HCT116 (cell line): Measurements from ENCODE around the gene TMEM169. TPM values are rescaled to one million over a fixed set of nuclear protein-coding genes. Genes with fewer than 3 reads are reported as not detected.

Experiments used
- ATAC-seq: fragments of 200-7000 bp; cut with Tn5 transposase; 2 replicates; pipeline ENCODE4 v1.9.1; 2020; ENCODE audit warnings: mild to moderate bottlenecking, moderate library complexity
- BruUV-seq: library from RNA; stranded (reverse); fragments of 400-500 nt; replicated peaks from 2 replicates; lab custom pipeline; 2021; lab: Mats Ljungman, UMichigan
- CTCF ChIA-PET: fragments of 300-600 bp; sonication (Branson Sonifier 250); formaldehyde crosslinking; loops from one replicate; lab custom pipeline; 2021; ENCODE audit warnings: antibody characterized with exemption; lab: Charles Lee
- POLR2A ChIA-PET: fragments of 300-600, 350-600 bp; sonication (Branson Sonifier 250); formaldehyde crosslinking; loops from one replicate; lab custom pipeline; 2021; ENCODE audit warnings: antibody characterized with exemption; lab: Charles Lee
- RAD21 ChIA-PET, 2 experiments: fragments of 300-600 bp; sonication (Branson Sonifier 250); formaldehyde crosslinking; loops; one replicate each; lab custom pipeline; 2023; ENCODE audit warnings: low total read pairs in 2 of 2; ENCODE audit not compliant: uncharacterized antibody in 2 of 2, unreplicated experiment in 2 of 2, low non-redundant PET in 1 of 2; lab: Charles Lee
- DNase-seq: peaks from one replicate; pipeline ENCODE4 v3.0.0-alpha.2; 2010; ENCODE audit warnings: low read depth, low spot score
- H2AFZ ChIP-seq: fragments of 200-600 bp; shearing (Covaris generic), sonication (generic); 2 replicates; pipeline ENCODE4 v1.6.1; 2017; ENCODE audit warnings: low read depth, mixed run types, mixed read lengths, antibody characterized with exemption, low read length; ENCODE audit not compliant: poor library complexity, severe bottlenecking
- H3K27ac ChIP-seq: 2 replicates; pipeline ENCODE4 v1.5.1; 2012; ENCODE audit warnings: low read depth, low read length
- H3K27me3 ChIP-seq: fragments of 200-600 bp; sonication (generic); 2 replicates; pipeline ENCODE4 v1.6.1; 2016; ENCODE audit warnings: mixed run types, low read length, mixed read lengths; ENCODE audit not compliant: insufficient read depth
- H3K36me3 ChIP-seq, 2 experiments: fragments of 200-500 bp in 1 of 2; fragments of 200-600 bp in 1 of 2; sonication (Bioruptor generic) in 1 of 2; sonication (generic) in 1 of 2; 2 replicates each; pipeline versions ENCODE4 v1.5.1 to v1.6.1; 2014 to 2016; ENCODE audit warnings: low read length in 2 of 2, inconsistent platforms in 1 of 2, mixed read lengths in 1 of 2, mixed run types in 1 of 2; ENCODE audit not compliant: insufficient read depth in 2 of 2, control insufficient read depth in 1 of 2
- H3K4me1 ChIP-seq, 2 experiments: fragments of 200-600 bp in 1 of 2; sonication (generic) in 1 of 2; 2 replicates each; pipeline versions ENCODE4 v1.5.1 to v1.6.1; 2012 to 2017; ENCODE audit warnings: low read length in 2 of 2, inconsistent platforms in 1 of 2, mild to moderate bottlenecking in 1 of 2, mixed read lengths in 1 of 2, mixed run types in 1 of 2, moderate library complexity in 1 of 2; ENCODE audit not compliant: insufficient read depth in 2 of 2, control insufficient read depth in 1 of 2
- H3K4me2 ChIP-seq: fragments of 200-600 bp; sonication (generic); 2 replicates; pipeline ENCODE4 v1.6.1; 2017; ENCODE audit warnings: mixed run types, low read length, mixed read lengths
- H3K4me3 ChIP-seq, 2 experiments: fragments of 200-600 bp in 1 of 2; sonication (generic) in 1 of 2; replicated peaks in 1 of 2; 2 replicates each; pipeline ENCODE4 v1.5.1; 2011 to 2016; ENCODE audit warnings: low read length in 2 of 2, control low read depth in 1 of 2, low read depth in 1 of 2, mild to moderate bottlenecking in 1 of 2, mixed read lengths in 1 of 2, mixed run types in 1 of 2
- H3K79me2 ChIP-seq: fragments of 200-600 bp; sonication (generic); 2 replicates; pipeline ENCODE4 v1.6.1; 2017; ENCODE audit warnings: mild to moderate bottlenecking, mixed run types, low read length, moderate library complexity, mixed read lengths; ENCODE audit not compliant: insufficient read depth
- H3K9ac ChIP-seq: fragments of 200-600 bp; sonication (generic); 2 replicates; pipeline ENCODE4 v1.6.1; 2016; ENCODE audit warnings: low read length, mixed read lengths
- H3K9me2 ChIP-seq: fragments of 200-600 bp; sonication (generic), shearing (Covaris generic); 2 replicates; pipeline ENCODE4 v1.6.1; 2017; ENCODE audit warnings: mixed run types, mild to moderate bottlenecking, moderate library complexity; ENCODE audit not compliant: insufficient read depth
- H3K9me3 ChIP-seq, 2 experiments: fragments of 200-500 bp in 1 of 2; fragments of 200-600 bp in 1 of 2; sonication (Bioruptor generic) in 1 of 2; sonication (generic) in 1 of 2; 2 replicates each; pipeline ENCODE4 v1.6.1; 2014 to 2017; ENCODE audit warnings: low read length in 2 of 2, mixed read lengths in 2 of 2, inconsistent platforms in 1 of 2, low read depth in 1 of 2, mild to moderate bottlenecking in 1 of 2, mixed run types in 1 of 2, moderate library complexity in 1 of 2; ENCODE audit not compliant: control insufficient read depth in 1 of 2, insufficient read depth in 1 of 2
- H4K20me1 ChIP-seq: fragments of 200-600 bp; sonication (generic), shearing (Covaris generic); 2 replicates; pipeline ENCODE4 v1.6.1; 2017; ENCODE audit warnings: mixed run types, mild to moderate bottlenecking, moderate library complexity; ENCODE audit not compliant: insufficient read depth
- CBX3 ChIP-seq: IDR thresholded peaks from 2 replicates; pipeline ENCODE4 v1.6.1; 2012; ENCODE audit warnings: low read depth
- EGR1 ChIP-seq: IDR thresholded peaks from 2 replicates; pipeline ENCODE4 v1.6.1; 2012; ENCODE audit warnings: low read depth
- ELF1 ChIP-seq: IDR thresholded peaks from 2 replicates; pipeline ENCODE4 v1.6.1; 2012; ENCODE audit warnings: low read depth, borderline replicate concordance
- EZH2 ChIP-seq: fragments of 200-600 bp; sonication (generic); IDR thresholded peaks from 2 replicates; pipeline ENCODE4 v1.6.1; 2017; ENCODE audit warnings: antibody characterized with exemption, mixed run types
- EZH2phosphoT487 ChIP-seq: fragments of 200-600 bp; IDR thresholded peaks from 2 replicates; pipeline ENCODE4 v1.6.1; 2018; ENCODE audit warnings: antibody characterized with exemption, borderline replicate concordance
- FOSL1 ChIP-seq: IDR thresholded peaks from 2 replicates; pipeline ENCODE4 v1.6.1; 2012; ENCODE audit warnings: low read depth
- JUND ChIP-seq: IDR thresholded peaks from 2 replicates; pipeline ENCODE4 v1.6.1; 2012
- POLR2A ChIP-seq: IDR thresholded peaks from 2 replicates; pipeline ENCODE4 v1.7.0; 2011; ENCODE audit warnings: borderline replicate concordance; ENCODE audit not compliant: insufficient read depth, insufficient read length; ENCODE audit errors: extremely low read depth
- RAD21 ChIP-seq: IDR thresholded peaks from 2 replicates; pipeline ENCODE4 v1.6.1; 2012; ENCODE audit warnings: low read depth, mild to moderate bottlenecking
- SP1 ChIP-seq: IDR thresholded peaks from 2 replicates; pipeline ENCODE4 v1.6.1; 2012; ENCODE audit warnings: low read depth
- SRF ChIP-seq: IDR thresholded peaks from 2 replicates; pipeline ENCODE4 v1.6.1; 2012; ENCODE audit warnings: low read depth
- TCF7L2 ChIP-seq: IDR thresholded peaks from 2 replicates; pipeline ENCODE4 v1.7.0; 2011; ENCODE audit warnings: borderline replicate concordance, inconsistent platforms; ENCODE audit not compliant: insufficient read depth, insufficient read length; ENCODE audit errors: extremely low read depth
- ZBTB33 ChIP-seq: IDR thresholded peaks from 2 replicates; pipeline ENCODE4 v1.6.1; 2011; ENCODE audit warnings: mild to moderate bottlenecking, low read length, moderate library complexity; ENCODE audit not compliant: insufficient replicate concordance; ENCODE audit errors: extremely low read depth
- ZFX ChIP-seq: fragments of 450-650 bp; IDR thresholded peaks from 2 replicates; pipeline ENCODE4 v1.6.1; 2017
- ZNF274 ChIP-seq: fragments of 200-500 bp; sonication (Bioruptor generic); IDR thresholded peaks from 2 replicates; pipeline ENCODE4 v1.6.1; 2014; ENCODE audit warnings: mild to moderate bottlenecking, low read depth, low read length, inconsistent platforms
- intact Hi-C: fragments of 100-400 bp; cut with micrococcal nuclease; formaldehyde crosslinking; loops from 2 replicates; pipeline ENCODE4 v1.10.0; 2022
- total RNA-seq: library from RNA; stranded (reverse); gene quantifications from one replicate; pipeline ENCODE4 v1.2.1, GENCODE V29; 2021; ENCODE audit not compliant: unreplicated experiment
- TF ChIP-seq, protein P1 (sequence below), 3 experiments: fragments of 200-600 bp in 1 of 3; sonication (generic) in 1 of 3; IDR thresholded peaks in 2 of 3; conservative IDR thresholded peaks in 1 of 3; 2 replicates each; pipeline ENCODE4 v1.5.1; 2012 to 2017; ENCODE audit warnings: low read depth in 2 of 3, low read length in 2 of 3, antibody characterized with exemption in 1 of 3, borderline replicate concordance in 1 of 3, control low read depth in 1 of 3, mild to moderate bottlenecking in 1 of 3, mixed read lengths in 1 of 3, mixed run types in 1 of 3, moderate library complexity in 1 of 3; ENCODE audit not compliant: insufficient read depth in 1 of 3
- TF ChIP-seq, protein P2 (sequence below): IDR thresholded peaks from 2 replicates; pipeline ENCODE4 v1.6.1; 2012

TMEM169 gene
- total RNA-seq, 1 experiment from 2014 or later: 0.42 TPM

GRCh38 chr2:216044883-216045486, 36.7 kb upstream of the TMEM169 start:
- CTCF ChIA-PET: interaction anchor here (1.3 to 1.7 kb wide), 3 partner anchors 12 to 21 kb away, joined by 4 to 6 read pairs (median 5); no protein-coding TSS in a partner anchor
- intact Hi-C loops: no loop called here

More at GRCh38 chr2:216044883-216045486, 36.7 kb upstream of the TMEM169 start:
- ChIA-PET POLR2A (no interaction called here), RAD21 (no interaction called here)
- no peaks in the 10 kb centered on the region for H4K20me1 ChIP-seq
- H3K4me1 ChIP-seq: no peaks in the 10 kb centered on the region
- H3K9me3 ChIP-seq: no peaks in the 10 kb centered on the region
- H3K4me2 ChIP-seq: no peak overlapping the region
- peaks cover 0 to 2% of the 10 kb centered on the region in 2 experiments; a peak in 1 of 4 replicates for H3K36me3 ChIP-seq
- no TSS peak for BruUV-seq
- TF ChIP-seq SP1 (no peak), SRF (no peak), TCF7L2 (no peak), POLR2A (no peak), ZBTB33 (no peak), RAD21 (no peak), ZNF274 (no peak), EGR1 (no peak), FOSL1 (no peak), ZFX (no peak), EZH2 (no peak), EZH2phosphoT487 (no peak), CBX3 (no peak), JUND (no peak), ELF1 (no peak)
- TF ChIP-seq, protein P1, sequence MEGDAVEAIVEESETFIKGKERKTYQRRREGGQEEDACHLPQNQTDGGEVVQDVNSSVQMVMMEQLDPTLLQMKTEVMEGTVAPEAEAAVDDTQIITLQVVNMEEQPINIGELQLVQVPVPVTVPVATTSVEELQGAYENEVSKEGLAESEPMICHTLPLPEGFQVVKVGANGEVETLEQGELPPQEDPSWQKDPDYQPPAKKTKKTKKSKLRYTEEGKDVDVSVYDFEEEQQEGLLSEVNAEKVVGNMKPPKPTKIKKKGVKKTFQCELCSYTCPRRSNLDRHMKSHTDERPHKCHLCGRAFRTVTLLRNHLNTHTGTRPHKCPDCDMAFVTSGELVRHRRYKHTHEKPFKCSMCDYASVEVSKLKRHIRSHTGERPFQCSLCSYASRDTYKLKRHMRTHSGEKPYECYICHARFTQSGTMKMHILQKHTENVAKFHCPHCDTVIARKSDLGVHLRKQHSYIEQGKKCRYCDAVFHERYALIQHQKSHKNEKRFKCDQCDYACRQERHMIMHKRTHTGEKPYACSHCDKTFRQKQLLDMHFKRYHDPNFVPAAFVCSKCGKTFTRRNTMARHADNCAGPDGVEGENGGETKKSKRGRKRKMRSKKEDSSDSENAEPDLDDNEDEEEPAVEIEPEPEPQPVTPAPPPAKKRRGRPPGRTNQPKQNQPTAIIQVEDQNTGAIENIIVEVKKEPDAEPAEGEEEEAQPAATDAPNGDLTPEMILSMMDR (IDR thresholded peaks at IDR 0.05 in 2 of 3, conservative IDR thresholded peaks at IDR 0.05 in 1 of 3; ENCODE audit: borderline replicate concordance in 1 of 3, insufficient read depth in 1 of 3, low read depth in 2 of 3, low read length in 2 of 3): no peak
- TF ChIP-seq, protein P2, sequence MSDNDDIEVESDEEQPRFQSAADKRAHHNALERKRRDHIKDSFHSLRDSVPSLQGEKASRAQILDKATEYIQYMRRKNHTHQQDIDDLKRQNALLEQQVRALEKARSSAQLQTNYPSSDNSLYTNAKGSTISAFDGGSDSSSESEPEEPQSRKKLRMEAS: no peak
- DNase-seq (no peak), ATAC-seq (no peak)
- no peak overlapping the region for H3K9ac ChIP-seq
- H3K4me3 ChIP-seq: no peak overlapping the region
- no peaks in the 10 kb centered on the region for H3K27me3 ChIP-seq
- H2AFZ ChIP-seq: no peak overlapping the region
- no peaks in the 10 kb centered on the region for H3K79me2 ChIP-seq
- H3K9me2 ChIP-seq: no peaks in the 10 kb centered on the region
- no peak overlapping the region for H3K27ac ChIP-seq
